SU-DHL-6 (cell line): ENCODE results near the gene HOXA5.

Experiments used
- H2AFZ ChIP-seq: fragments of 200-600 bp; sonication (generic); 2 replicates; pipeline ENCODE4 v1.6.1; 2014; ENCODE audit warnings: low read depth, mild to moderate bottlenecking, moderate library complexity, mixed read lengths, antibody characterized with exemption, low read length; ENCODE audit not compliant: severe bottlenecking
- H3F3A ChIP-seq: fragments of 200-600 bp; shearing (Covaris generic); 2 replicates; pipeline ENCODE4 v1.6.0; 2016; ENCODE audit warnings: antibody characterized with exemption, mild to moderate bottlenecking; ENCODE audit not compliant: insufficient read depth
- H3K27ac ChIP-seq: fragments of 200-600 bp; sonication (generic); 2 replicates; pipeline ENCODE4 v1.5.1; 2016; ENCODE audit warnings: low read depth, mild to moderate bottlenecking, low read length, moderate library complexity, mixed read lengths
- H3K27me3 ChIP-seq: fragments of 200-600 bp; sonication (generic), shearing (Covaris generic); 2 replicates; pipeline ENCODE4 v1.6.0; 2014; ENCODE audit warnings: mild to moderate bottlenecking, low read length
- H3K36me3 ChIP-seq: fragments of 200-600 bp; sonication (generic); 2 replicates; pipeline ENCODE4 v1.6.1; 2014; ENCODE audit warnings: mild to moderate bottlenecking, low read length, mixed read lengths
- H3K4me2 ChIP-seq: fragments of 300-600, 200-600 bp; shearing (Covaris generic), sonication (generic); 2 replicates; pipeline ENCODE4 v1.6.0; 2014; ENCODE audit warnings: low read length, low read depth, mild to moderate bottlenecking; ENCODE audit not compliant: poor library complexity, severe bottlenecking
- H3K4me3 ChIP-seq: fragments of 200-600 bp; sonication (generic); 2 replicates; pipeline ENCODE4 v1.5.1; 2014; ENCODE audit warnings: antibody characterized with exemption, low read length, mild to moderate bottlenecking, mixed read lengths; ENCODE audit not compliant: insufficient read depth, poor library complexity, severe bottlenecking
- H3K79me2 ChIP-seq: fragments of 200-600 bp; sonication (generic); 2 replicates; pipeline ENCODE4 v1.6.1; 2014; ENCODE audit warnings: mild to moderate bottlenecking, low read length, moderate library complexity; ENCODE audit not compliant: insufficient read depth
- H3K9ac ChIP-seq: fragments of 200-600 bp; sonication (generic); 2 replicates; pipeline ENCODE4 v1.7.0; 2014; ENCODE audit warnings: mild to moderate bottlenecking, low read length
- H3K9me2 ChIP-seq: fragments of 200-600 bp; sonication (generic); replicated peaks from 2 replicates; pipeline ENCODE4 v1.6.1; 2014; ENCODE audit warnings: low read length; ENCODE audit not compliant: insufficient read depth
- H3K9me3 ChIP-seq: fragments of 200-600 bp; sonication (generic); 2 replicates; pipeline ENCODE4 v1.6.1; 2014; ENCODE audit warnings: low read length, mixed read lengths; ENCODE audit not compliant: insufficient read depth
- H4K20me1 ChIP-seq: fragments of 200-600 bp; sonication (generic); 2 replicates; pipeline ENCODE4 v1.6.1; 2014; ENCODE audit warnings: low read depth, mild to moderate bottlenecking, antibody characterized with exemption, low read length, moderate library complexity, mixed read lengths
- EZH2phosphoT487 ChIP-seq: fragments of 200-600 bp; sonication (generic), shearing (Covaris generic); conservative IDR thresholded peaks from 2 replicates; pipeline ENCODE4 v1.6.1; 2018; ENCODE audit warnings: mild to moderate bottlenecking, antibody characterized with exemption, low read length, moderate library complexity, mixed read lengths
- TF ChIP-seq, protein P1 (sequence below): fragments of 200-600 bp; sonication (generic); IDR thresholded peaks from one replicate; pipeline ENCODE4 v1.5.1; 2017; ENCODE audit warnings: antibody characterized with exemption, mild to moderate bottlenecking, low read length, moderate library complexity; ENCODE audit not compliant: insufficient read depth, poor library complexity, severe bottlenecking

The HOXA5 gene

DNA sequence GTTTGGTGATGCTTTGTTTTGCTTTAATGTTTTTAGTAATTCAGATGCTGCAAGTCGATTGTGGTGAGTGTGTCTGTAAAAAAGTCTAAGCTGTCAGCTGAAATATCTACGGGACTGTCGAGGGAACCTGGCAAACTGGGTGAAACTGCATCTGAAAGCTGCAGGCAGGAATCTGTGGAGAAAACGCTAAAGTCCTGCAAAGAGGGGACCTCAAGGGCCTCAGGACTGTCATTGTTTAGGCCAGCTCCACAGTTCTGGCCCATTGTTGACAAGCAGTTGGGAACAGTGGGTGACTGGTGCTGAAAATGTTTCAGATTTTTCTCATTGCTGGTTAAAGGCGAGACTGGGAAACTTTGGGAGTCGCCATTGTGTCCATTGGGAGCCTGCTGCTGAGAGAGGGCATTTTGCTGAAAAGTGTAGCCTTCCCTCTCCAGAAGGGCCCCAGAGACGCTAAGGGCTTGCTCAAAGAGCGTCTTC lies 42.7 kb downstream of the HOXA5 start:
- no peak overlapping the region for H3K9ac ChIP-seq
- H3K27me3 ChIP-seq = no peaks in the 10 kb centered on the region
- peaks cover 15% of the 10 kb centered on the region for H3K79me2 ChIP-seq
- H3F3A ChIP-seq = peaks cover 18% of the 10 kb centered on the region; the same call in 1 of the 2 replicates
- H3K27ac ChIP-seq = no peak overlapping the region
- no peak for TF ChIP-seq EZH2phosphoT487
- TF ChIP-seq, protein P1, sequence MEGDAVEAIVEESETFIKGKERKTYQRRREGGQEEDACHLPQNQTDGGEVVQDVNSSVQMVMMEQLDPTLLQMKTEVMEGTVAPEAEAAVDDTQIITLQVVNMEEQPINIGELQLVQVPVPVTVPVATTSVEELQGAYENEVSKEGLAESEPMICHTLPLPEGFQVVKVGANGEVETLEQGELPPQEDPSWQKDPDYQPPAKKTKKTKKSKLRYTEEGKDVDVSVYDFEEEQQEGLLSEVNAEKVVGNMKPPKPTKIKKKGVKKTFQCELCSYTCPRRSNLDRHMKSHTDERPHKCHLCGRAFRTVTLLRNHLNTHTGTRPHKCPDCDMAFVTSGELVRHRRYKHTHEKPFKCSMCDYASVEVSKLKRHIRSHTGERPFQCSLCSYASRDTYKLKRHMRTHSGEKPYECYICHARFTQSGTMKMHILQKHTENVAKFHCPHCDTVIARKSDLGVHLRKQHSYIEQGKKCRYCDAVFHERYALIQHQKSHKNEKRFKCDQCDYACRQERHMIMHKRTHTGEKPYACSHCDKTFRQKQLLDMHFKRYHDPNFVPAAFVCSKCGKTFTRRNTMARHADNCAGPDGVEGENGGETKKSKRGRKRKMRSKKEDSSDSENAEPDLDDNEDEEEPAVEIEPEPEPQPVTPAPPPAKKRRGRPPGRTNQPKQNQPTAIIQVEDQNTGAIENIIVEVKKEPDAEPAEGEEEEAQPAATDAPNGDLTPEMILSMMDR = no peak
- H3K9me3 ChIP-seq = no peaks in the 10 kb centered on the region
- no peak overlapping the region for H3K4me2 ChIP-seq
- no peak overlapping the region for H2AFZ ChIP-seq
- H3K9me2 ChIP-seq = no peaks in the 10 kb centered on the region
- no peaks in the 10 kb centered on the region for H3K36me3 ChIP-seq
- H3K4me3 ChIP-seq = no peak overlapping the region
- no peaks in the 10 kb centered on the region for H4K20me1 ChIP-seq

DNA sequence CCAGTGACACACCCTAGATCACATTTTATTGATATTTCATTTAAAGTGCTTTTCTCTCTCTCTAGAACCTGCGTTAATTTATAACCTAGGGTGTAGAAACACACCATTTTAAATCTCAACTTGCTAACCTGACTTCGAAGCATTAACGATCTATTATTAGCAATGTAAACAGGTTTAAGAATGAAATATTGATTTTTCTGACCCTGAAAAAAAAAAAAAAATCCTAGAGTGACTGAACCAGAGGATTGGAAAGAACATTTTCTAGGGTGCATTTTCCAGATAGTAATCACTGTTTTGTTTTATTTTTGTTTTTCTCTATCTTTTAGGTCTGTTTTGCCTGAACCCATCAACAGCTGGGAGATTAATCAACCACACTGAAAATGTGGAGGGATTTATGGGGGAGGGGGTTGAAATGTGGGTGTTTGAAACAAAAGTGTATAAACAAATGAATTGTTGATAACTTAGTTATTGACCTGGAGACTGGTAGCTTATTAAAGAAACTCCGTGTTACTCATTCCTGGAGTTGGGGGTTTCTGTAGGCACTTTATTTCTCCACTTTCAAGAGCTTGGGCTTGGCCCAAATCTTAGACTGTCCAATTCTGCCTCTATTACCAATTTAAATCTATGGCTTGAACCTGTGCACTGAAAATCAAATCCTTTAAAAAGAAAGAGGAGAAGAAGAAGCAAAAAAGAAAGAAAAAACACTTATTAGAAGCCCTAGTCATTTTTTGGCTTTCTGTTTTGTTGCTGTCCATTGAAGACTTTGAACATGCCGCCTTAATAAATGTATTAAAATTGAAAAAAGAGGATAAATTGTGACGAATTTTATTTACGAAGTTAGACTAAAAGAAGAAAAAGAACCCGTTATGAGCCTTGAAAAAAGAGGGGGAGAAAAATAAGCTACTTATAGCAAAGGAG lies 43.8 kb downstream of the HOXA5 start:
- Histone ChIP-seq H3K9ac (no peak overlapping the region), H2AFZ (no peak overlapping the region), H3K27ac (no peak overlapping the region), H3K9me3 (no peaks in the 10 kb centered on the region), H3K4me2 (no peak overlapping the region), H3K27me3 (no peaks in the 10 kb centered on the region), H4K20me1 (no peaks in the 10 kb centered on the region), H3K9me2 (no peaks in the 10 kb centered on the region), H3K4me3 (no peak overlapping the region), H3K79me2 (peaks cover 18% of the 10 kb centered on the region), H3K36me3 (no peaks in the 10 kb centered on the region), H3F3A (peaks cover 18% of the 10 kb centered on the region; the same call in 1 of the 2 replicates)
- TF ChIP-seq, protein P1 = no peak

DNA sequence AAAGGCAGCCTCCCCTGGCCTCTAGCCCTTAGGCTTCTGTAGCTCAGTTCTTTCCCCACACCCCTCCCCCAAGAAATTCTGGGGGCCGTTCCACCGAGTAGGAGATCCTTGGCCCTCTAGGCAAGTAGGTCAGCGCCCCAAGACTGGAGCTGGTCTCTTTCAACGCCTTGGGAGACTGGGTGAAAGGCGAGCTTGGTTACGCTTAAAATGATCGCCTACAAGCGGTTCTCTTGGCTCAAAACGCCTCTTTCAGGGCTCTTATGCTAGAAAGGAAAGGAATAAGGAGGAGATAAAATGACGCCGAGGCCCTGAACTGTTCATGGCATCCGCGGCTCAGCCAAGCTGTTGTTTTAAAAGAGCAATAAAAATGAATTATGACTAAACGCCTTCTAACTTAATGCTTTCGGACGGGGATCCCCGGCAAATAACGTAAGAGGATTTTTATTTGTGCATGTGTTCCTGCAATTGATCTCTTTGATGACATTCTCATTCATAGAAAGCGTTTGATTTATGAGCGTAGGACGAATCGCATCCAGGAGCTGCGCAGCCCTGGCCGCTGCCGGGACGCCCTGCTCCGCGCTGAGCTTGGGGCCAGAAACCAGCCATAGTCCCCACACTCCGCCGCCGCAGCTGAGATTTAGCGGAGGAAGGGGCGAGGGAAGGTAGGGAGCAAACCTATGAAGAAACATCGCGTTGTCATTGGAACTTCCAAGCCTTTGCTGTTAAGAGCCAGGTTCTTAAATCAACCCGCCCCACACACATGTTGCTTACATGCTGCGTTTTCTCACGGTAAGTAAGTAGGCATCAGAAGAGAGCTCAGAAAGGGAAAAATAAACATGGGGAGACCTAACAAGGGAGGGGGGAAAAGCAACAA lies 44.7 kb downstream of the HOXA5 start:
- Histone ChIP-seq H4K20me1 (no peaks in the 10 kb centered on the region), H3K9ac (no peak overlapping the region), H3K79me2 (peaks cover 18% of the 10 kb centered on the region), H3K27ac (no peak overlapping the region), H3K36me3 (no peaks in the 10 kb centered on the region), H2AFZ (no peak overlapping the region), H3K9me3 (no peaks in the 10 kb centered on the region), H3K4me2 (no peak overlapping the region), H3K4me3 (no peak overlapping the region), H3K27me3 (no peaks in the 10 kb centered on the region), H3F3A (peaks cover 18% of the 10 kb centered on the region; the same call in 1 of the 2 replicates), H3K9me2 (no peaks in the 10 kb centered on the region)
- no peak for TF ChIP-seq EZH2phosphoT487
- TF ChIP-seq, protein P1 = no peak
